PC-3 (cell line): ENCODE results near the gene CRYGC. TPM values are rescaled to one million over a fixed set of nuclear protein-coding genes. Genes with fewer than 3 reads are reported as not detected.
"Not testable (repeated sequence)": the region's sequence is repeated elsewhere in the genome, so short reads cannot be mapped to it uniquely, and the experiment has no call there.

Experiments used
- ATAC-seq: fragments of 200-7000 bp; cut with Tn5 transposase; 2 replicates; pipeline ENCODE4 v1.9.1; 2020; ENCODE audit warnings: mild to moderate bottlenecking, moderate library complexity
- BruUV-seq: library from RNA; stranded (reverse); fragments of 400-500 nt; replicated peaks from 2 replicates; lab custom pipeline; 2021; lab: Mats Ljungman, UMichigan
- CTCF ChIA-PET: fragments of 300-600 bp; sonication (Branson Sonifier 250); formaldehyde crosslinking; loops from one replicate; lab custom pipeline; 2022; ENCODE audit warnings: antibody characterized with exemption; lab: Charles Lee
- POLR2A ChIA-PET: fragments of 300-600 bp; sonication (Branson Sonifier 250); formaldehyde crosslinking; loops from one replicate; lab custom pipeline; 2022; ENCODE audit warnings: antibody characterized with exemption; ENCODE audit not compliant: unreplicated experiment; lab: Charles Lee
- DNase-seq: peaks from one replicate; pipeline ENCODE4 v3.0.0-alpha.2; 2015
- H2AFZ ChIP-seq: fragments of 300-600 bp; sonication (generic); 2 replicates; pipeline ENCODE4 v1.6.0; 2016; ENCODE audit warnings: antibody characterized with exemption, low read length
- H3F3A ChIP-seq: fragments of 300-600 bp; sonication (generic); one replicate; pipeline ENCODE4 v1.6.0; 2017; ENCODE audit warnings: antibody characterized with exemption, low read length, control low read depth, mild to moderate bottlenecking; ENCODE audit not compliant: unreplicated experiment
- H3K27ac ChIP-seq: fragments of 300-600 bp; sonication (generic); 2 replicates; pipeline ENCODE4 v1.5.1; 2016; ENCODE audit warnings: mild to moderate bottlenecking, low read length
- H3K27me3 ChIP-seq: fragments of 300-600 bp; sonication (generic); 2 replicates; pipeline ENCODE4 v1.6.1; 2016; ENCODE audit warnings: low read length, mixed read lengths
- H3K36me3 ChIP-seq: fragments of 300-600 bp; sonication (generic); 2 replicates; pipeline ENCODE4 v1.6.1; 2016; ENCODE audit warnings: low read depth, mixed run types, low read length, mixed read lengths
- H3K4me1 ChIP-seq: fragments of 300-600 bp; sonication (generic); 2 replicates; pipeline ENCODE4 v1.5.1; 2016; ENCODE audit warnings: low read length; ENCODE audit not compliant: insufficient read depth
- H3K4me2 ChIP-seq: fragments of 300-600 bp; sonication (generic); 2 replicates; pipeline ENCODE4 v1.6.0; 2016; ENCODE audit warnings: low read length
- H3K4me3 ChIP-seq: fragments of 300-600 bp; sonication (generic); 2 replicates; pipeline ENCODE4 v1.5.1; 2016; ENCODE audit warnings: mild to moderate bottlenecking, low read length, mixed read lengths
- H3K79me2 ChIP-seq: fragments of 300-600 bp; sonication (generic); 2 replicates; pipeline ENCODE4 v1.6.1; 2017; ENCODE audit warnings: low read length, mixed read lengths
- H3K9ac ChIP-seq: fragments of 300-600 bp; sonication (generic); 2 replicates; pipeline ENCODE4 v1.6.0; 2016; ENCODE audit warnings: mild to moderate bottlenecking, low read length
- H3K9me2 ChIP-seq: fragments of 300-600 bp; sonication (generic); replicated peaks from 2 replicates; pipeline ENCODE4 v1.6.1; 2016; ENCODE audit warnings: mixed run types, low read length, mixed read lengths
- H3K9me3 ChIP-seq: fragments of 300-600 bp; sonication (generic); 2 replicates; pipeline ENCODE4 v1.6.1; 2016; ENCODE audit warnings: low read length, mixed read lengths
- H4K20me1 ChIP-seq: fragments of 300-600 bp; sonication (generic); 2 replicates; pipeline ENCODE4 v1.6.1; 2016; ENCODE audit warnings: low read length, mixed read lengths
- CTCF ChIP-seq: fragments of 300-600 bp; sonication (generic); conservative IDR thresholded peaks from 2 replicates; pipeline ENCODE4 v1.5.1; 2017; ENCODE audit warnings: antibody characterized with exemption, low read depth, mild to moderate bottlenecking, low read length
- EZH2 ChIP-seq: fragments of 300-600 bp; sonication (generic); IDR thresholded peaks from one replicate; pipeline ENCODE4 v1.6.1; 2017; ENCODE audit warnings: antibody characterized with exemption, mild to moderate bottlenecking, low read length; ENCODE audit not compliant: unreplicated experiment
- EZH2phosphoT487 ChIP-seq: fragments of 300-600 bp; sonication (generic); IDR thresholded peaks from 2 replicates; pipeline ENCODE4 v1.6.1; 2018; ENCODE audit warnings: mild to moderate bottlenecking, antibody characterized with exemption, low read length, borderline replicate concordance
- intact Hi-C: fragments of 100-400 bp; cut with micrococcal nuclease; formaldehyde crosslinking; loops from 2 replicates; pipeline ENCODE4 v1.9.0; 2023
- total RNA-seq: library from RNA; depleted of rRNA; stranded (reverse); fragments of >200 nt; gene quantifications from 2 replicates; pipeline ENCODE4 v1.2.3, GENCODE V29; 2014

The CRYGC gene
- total RNA-seq, 1 experiment from 2014 or later, result not detected

GRCh38 chr2:208118918-208119317 is 10.7 kb downstream of the CRYGC start:
- TF ChIP-seq EZH2phosphoT487 (no peak), CTCF (no peak), EZH2 (no peak)
- Histone ChIP-seq H3F3A (no peaks in the 10 kb centered on the region), H2AFZ (no peak overlapping the region), H3K27ac (no peak overlapping the region), H3K79me2 (no peaks in the 10 kb centered on the region), H3K9ac (no peak overlapping the region), H3K27me3 (no peaks in the 10 kb centered on the region), H3K9me3 (no peaks in the 10 kb centered on the region), H3K4me2 (no peak overlapping the region), H3K36me3 (no peaks in the 10 kb centered on the region), H3K9me2 (no peaks in the 10 kb centered on the region), H4K20me1 (no peaks in the 10 kb centered on the region), H3K4me1 (no peaks in the 10 kb centered on the region), H3K4me3 (no peak overlapping the region)
- ATAC-seq (no peak), DNase-seq (no peak)
- POLR2A ChIA-PET, result no interaction called here
- intact Hi-C loops, result no loop called here
- CTCF ChIA-PET, result interaction anchor here (0.6 kb wide), 1 partner anchor 12 kb away, joined by 3 read pairs; no protein-coding TSS in a partner anchor
- no TSS peak for BruUV-seq

- H4K20me1 ChIP-seq, H3K4me2 ChIP-seq, H2AFZ ChIP-seq, DNase-seq, ATAC-seq, H3K9me2 ChIP-seq, intact Hi-C loops, H3K36me3 ChIP-seq, H3K27me3 ChIP-seq, H3F3A ChIP-seq, BruUV-seq, H3K9me3 ChIP-seq, H3K9ac ChIP-seq, H3K27ac ChIP-seq, H3K79me2 ChIP-seq, CTCF ChIA-PET, H3K4me3 ChIP-seq, POLR2A ChIA-PET: not testable (repeated sequence)
- H3K4me1 ChIP-seq, result peaks cover 10% of the 10 kb centered on the region
Measured at GRCh38 chr2:208117390-208117789, 12.2 kb downstream of the CRYGC start.

DNA sequence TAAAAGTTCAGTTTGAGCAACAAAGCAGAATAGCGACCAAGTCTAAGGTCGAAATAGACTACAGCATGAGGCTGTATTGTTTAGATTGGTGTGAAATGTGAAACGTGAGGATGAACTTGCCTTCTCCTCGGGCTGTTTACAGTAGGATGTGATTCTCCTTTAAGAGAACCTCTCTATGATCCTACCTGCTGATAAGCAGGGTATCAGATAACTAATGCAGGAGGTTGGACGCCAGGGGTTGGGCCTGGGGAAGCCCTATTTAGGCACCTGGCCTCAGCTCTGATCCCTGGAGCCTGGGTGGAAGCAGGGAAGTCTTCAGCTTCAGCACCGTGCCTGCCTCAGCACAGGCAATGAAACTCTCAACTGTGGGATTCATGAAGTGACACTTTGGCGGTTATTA is 16.7 kb downstream of the CRYGC start:
- Histone ChIP-seq H3K27ac (no peak overlapping the region), H3K4me1 (peaks cover 10% of the 10 kb centered on the region), H3K36me3 (no peaks in the 10 kb centered on the region), H3K9ac (no peak overlapping the region), H3K4me3 (no peak overlapping the region; the same call in 1 of the 2 replicates), H3F3A (no peaks in the 10 kb centered on the region), H2AFZ (peak overlapping the region; percentile 43), H3K4me2 (peak overlapping the region; percentile 59), H3K27me3 (no peaks in the 10 kb centered on the region), H3K9me3 (no peaks in the 10 kb centered on the region), H3K79me2 (no peaks in the 10 kb centered on the region), H3K9me2 (no peaks in the 10 kb centered on the region), H4K20me1 (no peaks in the 10 kb centered on the region)
- ATAC-seq (peak; percentile 95), DNase-seq (peak; percentile 57)
- no peak for TF ChIP-seq EZH2
- no peak for TF ChIP-seq CTCF
- TF ChIP-seq EZH2phosphoT487, result no peak
- CTCF ChIA-PET, result no interaction called here
- POLR2A ChIA-PET, result no interaction called here
- no TSS peak for BruUV-seq
- intact Hi-C loops, result no loop called here

DNA sequence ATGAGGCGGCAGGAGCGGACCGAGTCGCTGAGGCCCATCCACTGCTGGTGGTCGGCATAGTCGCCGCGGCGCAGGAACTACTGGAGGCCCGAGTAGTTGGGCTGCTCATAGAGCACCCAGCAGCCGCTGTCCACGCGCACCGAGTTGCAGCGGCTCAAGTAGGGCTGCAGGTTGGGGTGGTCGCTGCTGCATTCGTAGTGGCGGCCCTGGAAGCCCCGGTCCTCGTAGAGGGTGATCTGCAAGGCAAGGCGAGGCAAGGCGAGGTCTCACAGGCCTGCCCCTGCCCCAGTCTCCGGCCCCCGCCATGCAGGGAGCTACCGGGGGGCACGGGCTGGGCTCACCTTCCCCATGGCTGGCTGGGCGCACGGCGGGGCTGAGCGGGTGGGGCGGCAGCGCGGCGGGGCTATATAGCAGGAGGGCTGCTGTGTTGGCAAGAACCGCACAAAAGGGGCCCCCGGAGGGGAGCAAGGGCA is 17.3 kb downstream of the CRYGC start:
- DNase-seq, H4K20me1 ChIP-seq, H3K79me2 ChIP-seq, ATAC-seq, H3K4me2 ChIP-seq, POLR2A ChIA-PET, H3F3A ChIP-seq, H3K27ac ChIP-seq, H2AFZ ChIP-seq, BruUV-seq, H3K36me3 ChIP-seq, intact Hi-C loops, H3K27me3 ChIP-seq, H3K4me3 ChIP-seq, H3K9me3 ChIP-seq, CTCF ChIA-PET, H3K9ac ChIP-seq, H3K9me2 ChIP-seq: not testable (repeated sequence)
- H3K4me1 ChIP-seq, result peaks cover 10% of the 10 kb centered on the region
